ENCODE measurements around the gene ALDH1L2.

DNA sequence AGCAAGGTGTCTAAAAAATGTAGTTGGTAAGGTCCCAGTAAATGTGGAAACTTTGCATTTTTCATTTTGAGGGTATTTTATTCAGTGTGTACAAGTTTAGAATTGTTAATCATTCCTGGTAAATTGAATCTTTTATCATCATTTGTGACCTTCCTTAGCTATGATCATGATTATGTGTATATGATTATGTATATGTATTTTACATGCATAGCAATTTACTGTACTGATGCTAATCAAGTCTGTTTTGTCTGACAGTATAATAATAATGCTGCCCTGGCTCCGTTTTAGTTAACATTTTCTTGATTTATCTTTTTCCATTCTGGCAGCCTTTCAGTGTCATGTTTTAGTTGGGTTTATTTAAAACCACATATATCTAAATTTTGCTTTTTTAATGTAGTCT lies 32.7 kb upstream of the ALDH1L2 start:
- TF ChIP-seq FOXA1 (IDR thresholded peaks at IDR 0.05) = no peak
- no peak for TF ChIP-seq SP1 (IDR thresholded peaks at IDR 0.05)
- no peak for TF ChIP-seq FOXK2 (IDR thresholded peaks at IDR 0.05)
- TF ChIP-seq BHLHE40 (IDR thresholded peaks at IDR 0.05; ENCODE audit: borderline replicate concordance) = no peak
- TF ChIP-seq, protein P1, sequence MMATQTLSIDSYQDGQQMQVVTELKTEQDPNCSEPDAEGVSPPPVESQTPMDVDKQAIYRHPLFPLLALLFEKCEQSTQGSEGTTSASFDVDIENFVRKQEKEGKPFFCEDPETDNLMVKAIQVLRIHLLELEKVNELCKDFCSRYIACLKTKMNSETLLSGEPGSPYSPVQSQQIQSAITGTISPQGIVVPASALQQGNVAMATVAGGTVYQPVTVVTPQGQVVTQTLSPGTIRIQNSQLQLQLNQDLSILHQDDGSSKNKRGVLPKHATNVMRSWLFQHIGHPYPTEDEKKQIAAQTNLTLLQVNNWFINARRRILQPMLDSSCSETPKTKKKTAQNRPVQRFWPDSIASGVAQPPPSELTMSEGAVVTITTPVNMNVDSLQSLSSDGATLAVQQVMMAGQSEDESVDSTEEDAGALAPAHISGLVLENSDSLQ (IDR thresholded peaks at IDR 0.05) = no peak
- no peak for TF ChIP-seq CTBP1 (IDR thresholded peaks at IDR 0.05; ENCODE audit: borderline replicate concordance)
- no peak for TF ChIP-seq TARDBP (IDR thresholded peaks at IDR 0.05)
- no peak for TF ChIP-seq ARNT (IDR thresholded peaks at IDR 0.05)
- TF ChIP-seq SUZ12 (IDR thresholded peaks at IDR 0.05) = no peak
- no peak for TF ChIP-seq NFRKB (IDR thresholded peaks at IDR 0.05)
- no peak for TF ChIP-seq FOXM1 (IDR thresholded peaks at IDR 0.05; ENCODE audit: borderline replicate concordance)
- TF ChIP-seq LEF1 (IDR thresholded peaks at IDR 0.05; ENCODE audit: borderline replicate concordance) = no peak
- TF ChIP-seq HDGF (IDR thresholded peaks at IDR 0.05; ENCODE audit: borderline replicate concordance) = no peak

Data from HEK293T (cell line).